DMS 273 (cell line): ENCODE measurements around the gene IL17REL.

Experiments
- DNase-seq: peaks from one replicate; lab custom pipeline; 2025; ENCODE audit not compliant: unreplicated experiment; lab: John Stamatoyannopoulos, UW

IL17REL gene

DNA sequence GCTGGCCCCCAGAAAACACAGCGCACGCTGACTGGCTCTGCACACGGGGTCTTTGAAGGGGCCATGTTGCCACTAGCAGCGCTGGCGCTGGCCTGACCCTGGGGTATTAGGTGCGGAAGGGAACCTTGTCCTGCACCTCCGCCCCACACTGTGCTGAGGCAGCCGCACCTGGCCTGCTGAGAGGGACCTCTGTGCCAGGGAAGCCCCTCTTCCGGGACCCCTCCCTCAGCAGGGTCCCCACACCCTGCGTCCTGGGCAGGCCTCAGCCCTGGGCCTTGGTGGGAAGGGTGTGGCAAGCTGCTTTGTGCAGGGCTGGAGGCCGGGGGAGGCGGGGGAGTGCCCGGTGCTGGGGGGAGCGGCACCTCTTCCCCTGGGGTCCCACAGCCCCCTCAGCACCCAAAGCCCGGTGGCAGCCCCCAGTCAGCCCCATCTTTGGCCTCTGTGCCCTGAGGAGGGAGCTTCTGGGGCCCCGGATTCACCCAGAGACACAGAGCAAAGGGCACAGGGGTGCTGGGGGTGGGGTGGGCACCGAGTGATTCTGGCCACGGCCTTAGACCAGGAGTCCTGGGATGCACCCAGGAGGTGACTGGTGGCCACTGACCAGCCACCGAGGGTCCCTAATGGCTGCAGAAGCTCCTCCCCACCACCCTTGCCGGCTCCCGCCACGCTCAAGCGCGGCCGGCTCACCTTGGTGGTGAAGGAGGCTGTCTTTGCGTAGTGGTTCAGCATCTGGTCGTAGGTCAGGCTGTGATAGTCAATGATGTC lies 34.1 kb upstream of the IL17REL start:
- DNase-seq = no peak

DNA sequence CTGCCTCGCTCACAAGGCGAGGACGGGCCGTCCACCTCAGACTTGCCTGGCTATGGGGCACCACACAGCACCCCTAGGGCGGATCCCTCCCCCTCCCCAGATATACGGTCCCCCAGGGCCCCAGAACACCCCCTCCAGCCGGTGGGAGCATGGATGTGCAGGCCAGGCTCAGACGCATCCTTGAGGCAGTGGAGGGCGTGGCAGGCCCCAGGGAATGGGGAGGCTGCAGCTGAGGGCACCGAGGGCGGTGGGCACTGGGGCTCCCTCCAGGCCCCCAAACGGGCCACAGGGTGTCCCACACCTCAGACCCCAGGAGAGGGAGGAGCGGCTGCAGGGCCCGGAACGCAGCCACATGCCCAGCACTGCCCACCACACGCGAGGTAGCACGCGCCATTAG lies 33.5 kb upstream of the IL17REL start:
- DNase-seq = no peak

DNA sequence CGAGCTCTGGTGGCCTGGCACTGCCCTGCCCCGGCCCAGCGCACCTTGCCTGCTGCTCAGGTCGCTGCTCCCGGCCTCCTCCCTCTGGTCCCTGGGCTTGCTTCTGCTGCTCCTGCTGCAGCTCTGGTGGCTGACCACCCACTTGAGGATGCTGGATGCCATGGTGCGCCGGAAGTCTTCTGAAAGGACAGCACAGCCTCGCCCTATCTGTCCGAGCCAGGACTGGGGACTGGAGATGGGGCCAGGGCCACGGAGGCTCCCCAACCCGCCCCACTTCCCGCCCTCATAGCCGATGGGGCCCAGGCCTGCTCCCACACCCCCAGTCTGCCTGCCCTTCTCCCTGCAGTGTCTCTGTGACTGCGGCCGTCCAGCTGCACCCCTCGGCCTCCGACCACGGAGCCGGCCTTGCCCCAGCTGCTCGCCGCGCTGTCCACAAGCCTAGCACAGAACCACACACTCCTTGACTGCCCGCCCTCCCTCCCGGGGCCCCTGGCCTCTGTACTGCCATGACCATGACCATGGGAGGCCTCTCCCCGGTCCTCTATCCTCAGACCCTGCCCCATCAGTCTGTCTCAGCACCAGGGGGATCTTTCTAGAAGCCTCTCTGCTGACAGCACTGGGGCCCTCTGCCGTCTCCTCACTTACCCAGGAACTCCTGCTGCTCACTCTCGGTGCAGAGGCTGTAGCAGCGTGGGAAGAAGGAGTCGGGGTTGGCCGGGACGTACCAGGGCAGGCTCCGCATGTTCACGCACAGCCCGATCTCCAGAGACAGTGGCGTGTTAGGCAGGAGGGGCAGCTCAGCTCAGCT lies 32.9 kb upstream of the IL17REL start:
- no peak for DNase-seq

DNA sequence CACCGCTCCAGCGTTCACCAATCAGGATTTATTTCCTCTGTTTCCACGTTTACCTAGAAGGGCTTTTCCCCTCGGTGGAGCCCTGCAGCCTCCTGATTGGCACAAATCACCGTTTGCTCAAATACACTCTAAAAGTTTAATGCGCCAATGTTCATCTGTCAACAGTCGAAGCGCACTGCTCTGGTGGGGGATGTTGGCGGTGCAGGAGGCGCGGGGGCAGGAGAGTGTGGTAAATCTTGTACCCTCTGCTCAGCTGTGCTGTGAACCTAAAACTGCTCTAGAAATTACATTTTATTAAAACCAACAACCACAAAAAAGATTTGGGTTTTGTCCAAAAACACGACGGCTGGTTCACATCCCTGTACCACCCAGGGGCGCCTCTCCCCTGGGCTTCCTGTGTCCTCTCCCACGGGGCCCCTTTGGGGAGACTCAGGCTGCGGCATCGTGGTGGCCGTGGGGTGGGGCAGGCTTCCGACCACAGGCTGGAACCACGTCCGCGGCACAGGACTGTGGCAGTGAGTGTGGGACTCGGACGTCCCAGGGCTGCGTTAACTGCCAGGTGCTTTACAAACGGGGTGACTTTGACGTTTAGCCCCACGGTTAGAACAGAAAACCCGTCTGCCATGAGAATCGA lies 32.0 kb upstream of the IL17REL start:
- no peak for DNase-seq

DNA sequence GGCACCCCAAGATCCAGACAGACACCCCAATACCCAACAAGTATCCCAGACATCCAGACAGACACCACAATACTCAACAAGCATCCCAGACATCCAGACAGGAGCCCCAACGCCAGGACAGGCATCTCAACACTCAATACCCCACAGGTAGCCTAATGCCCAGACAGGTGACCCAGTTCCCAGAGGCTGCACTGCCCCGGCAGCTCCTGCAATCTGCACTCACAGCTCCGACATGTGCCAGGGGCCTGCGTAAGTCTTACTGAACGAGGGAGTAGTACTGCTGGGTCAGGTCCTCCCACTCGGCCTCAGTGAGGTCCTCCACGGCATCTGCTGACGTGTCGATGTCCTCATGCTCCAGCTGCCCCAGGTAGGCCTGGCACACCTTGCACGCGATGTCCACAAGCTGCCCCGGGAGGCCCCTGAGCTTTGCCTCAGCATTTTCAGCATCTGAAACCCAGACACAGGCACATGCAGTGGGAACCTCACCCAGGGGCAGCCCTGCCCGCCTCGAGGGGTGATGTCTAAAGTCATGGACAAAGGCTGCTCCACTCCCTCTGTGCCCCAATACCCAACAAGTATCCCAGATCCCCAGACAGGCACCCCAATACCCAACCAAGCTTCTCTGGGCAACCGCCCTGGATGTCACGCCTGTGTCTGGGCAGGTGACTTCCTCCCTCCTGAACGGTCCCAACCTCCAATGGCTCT lies 28.9 kb upstream of the IL17REL start:
- no peak for DNase-seq

DNA sequence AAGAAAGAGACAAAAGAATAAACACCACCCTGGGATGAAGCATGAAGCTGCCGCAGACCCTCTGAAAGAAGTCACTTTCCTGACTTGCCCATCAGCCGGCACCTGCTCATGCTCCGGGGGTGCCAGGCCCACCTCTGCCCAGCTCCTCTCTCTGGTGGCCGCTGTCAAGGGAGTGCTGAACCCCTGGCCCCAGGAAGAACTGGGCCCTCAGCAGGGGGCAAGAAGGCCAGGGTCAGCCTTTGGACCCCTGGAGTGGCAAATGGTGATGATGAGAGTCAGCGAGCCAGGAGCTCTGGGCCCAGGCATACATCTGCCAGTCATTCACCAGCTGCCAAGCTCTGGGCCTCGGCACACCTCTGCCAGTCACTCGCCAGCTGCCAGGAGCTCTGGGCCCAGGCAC lies 28.2 kb upstream of the IL17REL start:
- no peak for DNase-seq

DNA sequence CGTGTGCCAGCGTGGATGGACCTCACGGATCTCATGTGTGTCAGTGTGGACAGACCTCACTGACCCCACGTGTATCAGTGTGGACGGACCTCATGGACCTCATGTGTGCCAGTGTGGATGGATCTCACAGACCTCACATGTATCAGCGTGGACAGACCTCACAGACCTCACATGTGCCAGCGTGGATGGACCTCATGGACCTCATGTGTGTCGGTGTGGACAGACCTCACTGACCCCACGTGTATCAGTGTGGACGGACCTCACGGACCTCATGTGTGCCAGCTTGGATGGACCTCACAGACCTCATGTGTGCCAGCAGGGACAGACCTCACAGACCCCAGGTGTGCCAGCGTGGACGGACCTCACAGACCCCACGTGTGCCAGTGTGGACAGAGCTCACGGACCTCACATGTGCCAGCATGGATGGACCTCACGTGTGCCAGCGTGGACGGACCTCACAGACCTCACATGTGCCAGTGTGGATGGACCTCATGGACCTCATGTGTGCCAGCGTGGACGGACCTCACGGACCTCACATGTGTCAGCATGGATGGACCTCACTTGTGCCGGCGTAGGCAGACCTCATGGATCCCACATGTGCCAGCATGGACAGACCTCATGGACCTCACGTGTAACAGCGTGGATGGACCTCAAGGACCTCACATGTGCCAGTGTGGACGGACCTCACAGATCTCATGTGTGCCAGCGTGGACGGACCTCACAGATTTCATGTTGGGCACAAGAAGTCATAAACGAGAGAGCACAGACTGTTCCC lies 27.3 kb upstream of the IL17REL start:
- DNase-seq = no peak

DNA sequence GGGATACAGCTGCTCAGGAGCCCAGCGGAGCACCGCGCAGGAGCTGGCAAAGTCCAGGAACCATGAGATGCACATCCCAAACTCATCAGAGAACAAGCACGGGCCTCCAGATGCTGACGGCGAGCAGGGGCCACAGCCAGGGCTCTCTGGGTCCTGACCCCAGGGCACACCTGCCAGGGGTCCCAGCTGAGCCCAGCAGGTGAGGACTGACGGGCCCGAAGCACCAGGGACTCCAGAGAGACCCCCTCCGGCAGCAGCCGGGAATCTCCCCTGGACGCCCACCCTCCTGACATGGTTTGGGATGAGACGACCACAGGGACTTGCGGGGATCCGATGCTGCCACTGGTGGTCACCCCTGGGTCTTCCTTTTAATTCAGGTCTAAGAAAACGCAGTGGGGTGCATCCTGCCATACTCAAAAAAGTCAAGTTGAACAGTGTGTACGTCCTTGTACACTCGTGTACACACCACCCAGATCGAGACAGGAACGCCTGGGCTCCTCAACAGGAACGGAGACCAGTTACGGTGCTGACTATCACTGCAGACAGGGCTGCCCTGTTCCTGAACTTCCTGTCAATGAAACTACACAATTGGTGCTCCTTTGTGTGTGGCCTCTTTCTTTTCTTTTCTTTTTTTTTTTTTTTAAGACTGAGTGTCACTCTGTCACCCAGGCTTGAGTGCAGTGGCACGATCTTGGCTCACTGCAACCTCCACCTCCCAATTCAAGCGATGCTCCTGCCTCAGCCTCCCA lies 23.6 kb upstream of the IL17REL start:
- no peak for DNase-seq

DNA sequence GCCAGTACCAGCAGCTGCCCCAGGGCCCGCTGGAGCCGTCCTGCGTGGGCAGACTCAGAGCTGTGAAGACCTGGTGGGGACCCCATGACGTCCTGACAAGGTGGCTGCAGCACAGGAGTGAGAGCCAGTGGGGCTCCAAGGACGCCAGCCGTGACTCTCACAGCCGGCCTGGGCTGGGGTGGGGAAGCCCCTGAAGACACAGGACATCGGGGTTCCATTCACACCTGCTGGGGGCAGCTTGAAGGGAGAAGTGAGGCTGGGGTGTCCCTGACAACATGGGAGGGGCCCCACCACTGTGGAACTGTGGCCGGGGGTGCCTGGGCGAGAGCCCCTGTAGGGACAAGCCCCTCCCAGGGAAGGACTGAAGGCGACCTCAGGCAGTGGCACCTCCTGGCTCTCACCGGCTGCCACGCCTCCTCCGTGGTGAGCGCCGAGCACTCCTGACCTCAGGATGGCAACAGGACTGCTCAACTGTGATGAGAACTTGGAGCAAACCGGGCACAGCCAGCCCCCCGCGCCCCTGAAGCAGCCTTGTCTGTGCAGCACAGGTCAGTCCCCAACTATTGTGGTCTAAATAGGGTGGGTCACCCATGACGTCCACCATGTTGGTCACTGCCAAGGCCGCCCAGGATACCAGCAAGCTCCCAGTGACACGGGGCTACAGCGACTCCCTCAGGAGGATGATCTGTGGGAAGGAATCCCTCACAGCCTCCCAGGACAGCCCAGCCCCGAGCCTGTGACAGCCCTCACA lies 22.7 kb upstream of the IL17REL start:
- no peak for DNase-seq

DNA sequence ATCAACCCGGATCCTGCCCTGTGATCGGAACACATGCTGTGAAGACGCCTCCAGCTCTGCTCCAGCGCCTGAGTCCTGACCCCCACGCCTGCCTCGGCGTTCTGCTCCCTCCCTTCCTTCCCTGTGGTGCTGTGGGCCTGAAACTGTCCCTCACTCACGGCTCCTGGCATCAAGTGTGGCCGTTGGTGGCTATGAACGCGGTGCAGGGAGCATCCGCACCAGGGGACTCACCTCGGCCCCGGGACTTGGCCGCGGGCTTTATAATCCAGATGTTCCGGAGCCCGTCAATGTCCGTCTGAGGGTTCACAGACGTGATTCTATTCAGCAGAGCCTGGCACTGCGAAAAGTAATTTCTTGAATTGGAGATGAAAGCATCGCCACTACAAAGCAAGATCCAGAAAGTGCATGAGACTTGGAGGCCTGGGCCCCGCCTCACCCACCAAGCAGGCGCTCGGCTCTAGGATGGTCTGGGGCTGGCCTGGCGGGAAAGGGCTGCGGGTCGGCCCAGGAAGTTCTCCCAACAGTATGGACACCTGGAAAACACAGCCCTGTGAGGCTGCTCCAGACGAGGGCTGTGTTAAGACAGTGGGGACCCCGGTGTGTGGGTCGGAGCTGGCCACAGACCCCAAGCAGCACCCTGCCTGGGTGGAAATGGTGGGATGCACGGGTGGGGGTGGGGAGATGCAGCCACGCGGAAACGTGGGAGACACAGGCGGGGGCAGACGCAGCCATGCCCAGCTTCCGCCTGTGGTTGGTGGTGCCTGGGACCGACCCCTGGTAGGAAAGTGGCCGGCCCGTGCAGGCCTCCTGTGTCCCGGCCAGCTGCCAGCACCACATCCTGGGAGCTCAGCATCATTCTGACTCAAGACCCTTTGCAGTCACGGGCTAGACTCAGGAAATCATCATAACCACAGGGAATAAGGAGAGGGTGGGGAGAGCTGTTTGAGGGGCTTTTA lies 21.8 kb upstream of the IL17REL start:
- DNase-seq = no peak

DNA sequence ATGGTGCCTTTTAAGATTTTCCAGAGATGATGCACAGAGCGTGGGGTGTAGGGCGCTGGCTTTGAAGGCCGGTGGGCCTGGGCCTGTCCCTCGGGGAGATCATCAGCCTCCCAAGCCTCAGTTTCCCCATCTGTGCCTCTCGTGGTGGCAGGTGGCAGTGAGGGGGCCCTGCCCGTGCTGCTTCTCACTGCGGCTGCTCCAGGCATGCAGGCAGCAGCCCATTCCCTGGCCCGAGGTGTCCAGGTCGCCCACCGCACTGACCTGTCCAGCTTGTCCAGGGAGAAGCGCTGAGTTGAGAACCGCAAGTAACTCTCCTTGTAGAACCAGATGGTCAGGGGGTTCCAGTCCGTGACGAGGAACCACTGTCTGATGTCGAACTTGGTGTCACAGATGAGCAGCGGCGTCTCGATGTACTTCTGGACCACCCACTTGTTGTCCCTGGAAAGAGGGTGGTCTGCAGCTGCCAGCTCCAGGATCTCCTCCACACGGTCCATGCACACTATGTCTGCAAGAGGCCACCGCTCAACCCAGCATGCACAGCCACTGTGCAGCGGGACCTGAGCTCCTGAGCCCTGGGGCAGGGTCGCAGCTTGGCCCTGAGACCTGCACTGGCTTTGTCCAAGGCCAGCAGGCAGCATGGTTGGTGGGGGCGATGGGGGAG lies 20.5 kb upstream of the IL17REL start:
- DNase-seq = no peak

DNA sequence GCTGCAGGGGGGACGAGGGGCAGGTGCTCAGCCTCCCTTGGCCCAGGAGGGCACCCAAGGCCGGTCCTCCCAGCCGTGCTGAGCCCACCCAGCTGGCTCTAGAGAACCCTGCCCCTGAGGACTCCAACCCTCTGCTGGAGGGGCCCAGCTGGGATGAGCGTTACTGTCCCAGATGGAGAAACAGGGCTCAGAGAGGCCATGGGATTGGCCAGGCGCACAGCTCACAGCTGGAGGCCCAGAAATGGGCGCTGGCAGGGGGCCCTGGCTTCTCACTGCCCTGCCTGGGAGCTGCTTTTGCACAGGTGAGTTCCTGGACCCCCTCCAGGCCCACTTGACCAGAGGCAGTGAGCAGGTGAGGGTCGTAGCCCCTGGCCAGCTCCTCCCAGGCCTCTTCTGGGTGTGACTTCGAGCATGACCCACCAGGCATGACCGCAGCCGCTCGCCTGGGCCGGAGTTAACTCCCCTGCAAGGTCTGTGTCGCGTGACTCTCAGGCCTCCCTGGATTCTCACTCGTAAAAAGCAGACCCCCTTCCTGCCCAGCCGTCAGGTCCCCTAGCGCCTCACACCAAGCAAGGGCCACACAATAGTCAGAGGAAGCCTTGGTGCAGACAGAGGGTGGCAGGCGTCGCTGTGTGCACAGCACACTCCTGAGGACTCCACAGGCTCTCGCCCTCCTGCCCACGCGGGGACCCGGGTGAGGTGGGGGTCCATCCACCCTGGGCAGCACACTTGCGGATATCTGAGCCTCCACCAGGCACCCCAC lies 19.7 kb upstream of the IL17REL start:
- no peak for DNase-seq

DNA sequence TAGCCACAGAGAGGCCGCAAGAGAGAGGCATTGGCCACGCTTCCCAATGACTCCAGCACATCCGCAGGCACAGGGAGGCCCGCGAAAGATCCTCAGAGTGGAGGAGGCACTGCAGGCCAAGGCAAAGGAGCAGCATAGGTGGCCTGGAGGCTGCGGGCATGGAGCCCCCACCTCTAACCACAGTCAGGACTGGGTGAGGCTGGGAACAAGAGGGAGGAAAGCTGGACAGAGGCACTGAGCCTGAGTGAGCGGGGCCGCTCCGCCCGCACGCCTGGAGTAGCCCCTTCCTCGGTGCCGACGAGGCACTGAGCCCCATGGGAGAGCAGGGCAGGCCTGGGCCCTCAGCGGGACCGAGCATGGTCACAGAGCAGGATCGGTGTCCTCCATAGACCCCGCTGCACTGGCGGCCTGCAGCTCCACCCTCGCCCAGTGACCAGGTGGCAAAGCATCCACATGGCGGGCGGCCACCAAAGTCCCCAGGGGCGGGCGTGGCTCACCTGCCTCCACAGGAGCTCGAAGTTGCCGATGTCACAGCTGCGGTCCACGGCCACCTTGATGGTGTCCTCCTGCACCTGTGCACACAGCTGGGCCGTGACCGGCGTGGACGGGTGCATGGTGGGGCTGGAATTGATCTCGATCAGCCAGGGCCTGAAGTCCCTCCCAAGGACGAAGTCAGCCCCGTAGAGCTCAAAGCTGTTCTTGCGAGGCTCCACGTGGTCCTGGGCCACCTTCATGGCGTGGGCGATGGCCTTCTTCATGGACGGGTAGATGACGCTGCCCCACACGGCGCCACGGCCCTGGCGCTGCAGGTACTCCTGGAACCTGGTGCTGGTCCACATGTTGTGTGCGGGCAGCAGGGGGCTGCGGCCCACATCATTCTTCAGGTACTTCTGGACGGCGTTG lies 18.9 kb upstream of the IL17REL start:
- no peak for DNase-seq

DNA sequence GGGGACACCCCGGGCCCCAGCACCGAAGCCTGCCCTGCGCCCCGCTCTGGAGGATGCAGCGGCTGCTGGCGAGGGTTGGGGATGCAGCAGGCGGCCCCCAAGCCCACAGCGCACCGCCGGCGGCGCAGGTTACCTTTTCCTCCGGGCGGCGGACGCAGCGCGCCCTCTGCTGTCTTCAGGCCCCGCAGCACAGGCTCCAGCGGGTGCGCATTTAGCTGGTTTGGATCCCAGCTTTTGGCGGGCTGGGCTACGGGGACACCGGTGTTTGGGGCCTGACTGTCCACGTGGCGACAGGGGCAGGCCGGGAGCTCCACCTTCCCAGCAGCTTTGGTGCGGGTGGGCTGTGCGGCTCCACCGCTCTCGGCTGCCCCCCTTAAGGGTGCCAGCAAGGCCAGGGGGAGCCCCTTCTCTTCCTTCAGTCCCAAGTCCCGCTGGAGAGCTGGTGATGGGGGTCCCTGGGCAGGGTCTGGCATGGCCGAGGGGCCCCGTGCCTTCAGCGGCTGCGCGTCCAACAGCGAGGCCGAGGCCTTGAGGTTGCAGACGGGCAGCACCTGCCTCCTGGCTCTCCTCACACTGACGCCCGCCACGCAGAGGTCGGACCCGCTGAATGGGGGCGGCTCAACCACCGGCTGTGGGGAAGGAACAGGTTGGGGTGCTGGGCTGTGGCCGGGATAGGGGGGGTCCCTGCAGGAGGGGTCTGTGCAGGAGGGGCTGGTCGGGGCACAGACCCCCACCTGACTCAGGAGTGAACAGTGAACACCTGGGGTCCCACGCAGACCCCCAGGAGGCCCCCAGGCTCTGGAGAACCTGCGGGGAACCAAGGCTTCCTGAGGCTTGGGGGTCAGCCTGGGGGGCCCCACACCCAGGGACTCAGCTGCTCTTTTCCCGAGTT lies 18.0 kb upstream of the IL17REL start:
- peak; percentile 87 for DNase-seq
